GM23338 (cell line): Measurements from ENCODE around the gene ABCC9. TPM values are rescaled to one million over a fixed set of nuclear protein-coding genes. Genes with fewer than 3 reads are reported as not detected.

ENCODE experiments used
- ATAC-seq: fragments of 200-7000 bp; cut with Tn5 transposase; 3 replicates; pipeline ENCODE4 v1.9.1; 2020
- DNase-seq: peaks from one replicate; pipeline ENCODE4 v3.0.0-alpha.2; 2015; ENCODE audit warnings: low spot score
- H2AFZ ChIP-seq: fragments of 200-600 bp; sonication (generic); 2 replicates; pipeline ENCODE4 v1.8.0; 2016; ENCODE audit warnings: antibody characterized with exemption, mild to moderate bottlenecking, moderate library complexity
- H3F3A ChIP-seq: fragments of 200-600 bp; sonication (generic); replicated peaks from 2 replicates; pipeline ENCODE4 v1.8.0; 2017; ENCODE audit warnings: antibody characterized with exemption, mixed run types, low read depth
- H3K27ac ChIP-seq: fragments of 200-600 bp; sonication (generic); 2 replicates; pipeline ENCODE4 v1.6.1; 2016; ENCODE audit warnings: low read depth
- H3K27me3 ChIP-seq: fragments of 200-600 bp; sonication (generic); 2 replicates; pipeline ENCODE4 v1.8.0; 2016; ENCODE audit warnings: mild to moderate bottlenecking, mixed run types, moderate library complexity; ENCODE audit not compliant: insufficient read depth
- H3K36me3 ChIP-seq: fragments of 200-600 bp; sonication (generic); 2 replicates; pipeline ENCODE4 v1.8.0; 2016; ENCODE audit warnings: mild to moderate bottlenecking; ENCODE audit not compliant: insufficient read depth
- H3K4me1 ChIP-seq: fragments of 200-600 bp; sonication (generic); 2 replicates; pipeline ENCODE4 v1.8.0; 2016; ENCODE audit warnings: mild to moderate bottlenecking, moderate library complexity; ENCODE audit not compliant: insufficient read depth
- H3K4me2 ChIP-seq: fragments of 200-600 bp; sonication (generic); 2 replicates; pipeline ENCODE4 v1.7.1; 2017; ENCODE audit warnings: mixed run types
- H3K4me3 ChIP-seq: fragments of 200-600 bp; sonication (generic); 2 replicates; pipeline ENCODE4 v1.6.1; 2016; ENCODE audit warnings: mixed run types
- H3K79me2 ChIP-seq: fragments of 200-600 bp; sonication (generic); replicated peaks from 2 replicates; pipeline ENCODE4 v1.8.0; 2017; ENCODE audit warnings: mild to moderate bottlenecking; ENCODE audit not compliant: insufficient read depth
- H3K9me2 ChIP-seq: fragments of 200-600 bp; sonication (generic); 2 replicates; pipeline ENCODE4 v1.8.0; 2017; ENCODE audit not compliant: insufficient read depth
- H4K20me1 ChIP-seq: fragments of 200-600 bp; sonication (generic); replicated peaks from 2 replicates; pipeline ENCODE4 v1.8.0; 2017; ENCODE audit warnings: mild to moderate bottlenecking; ENCODE audit not compliant: insufficient read depth
- H3K27ac Mint-ChIP-seq: 2 replicates; pipeline ENCODE4 v1.8.0; 2020; ENCODE audit warnings: inconsistent platforms, mild to moderate bottlenecking, moderate library complexity, mixed read lengths
- H3K27me3 Mint-ChIP-seq: 3 replicates; pipeline ENCODE4 v1.8.0; 2022; ENCODE audit warnings: low read depth, mild to moderate bottlenecking, moderate library complexity, mixed read lengths, inconsistent platforms; ENCODE audit not compliant: insufficient read depth, poor library complexity
- H3K36me3 Mint-ChIP-seq: 3 replicates; pipeline ENCODE4 v1.8.0; 2021; ENCODE audit warnings: low read depth, mild to moderate bottlenecking, inconsistent platforms, moderate library complexity, mixed read lengths
- H3K4me1 Mint-ChIP-seq: 3 replicates; pipeline ENCODE4 v1.8.0; 2020; ENCODE audit warnings: mild to moderate bottlenecking, inconsistent platforms, mixed read lengths
- H3K4me3 Mint-ChIP-seq: 3 replicates; pipeline ENCODE4 v1.8.0; 2021; ENCODE audit warnings: moderate library complexity, mild to moderate bottlenecking, inconsistent platforms, mixed read lengths
- H3K9me3 Mint-ChIP-seq: 3 replicates; pipeline ENCODE4 v1.8.0; 2020; ENCODE audit warnings: moderate library complexity, mild to moderate bottlenecking, inconsistent platforms, mixed read lengths
- CREB1 ChIP-seq: fragments of 250-450 bp; sonication (Bioruptor Pico); IDR thresholded peaks from 2 replicates; pipeline ENCODE4 v1.5.0; 2020; ENCODE audit warnings: low read depth, mild to moderate bottlenecking, moderate library complexity
- EZH2 ChIP-seq: fragments of 200-600 bp; sonication (generic); IDR thresholded peaks from one replicate; pipeline ENCODE4 v1.8.0; 2017; ENCODE audit warnings: antibody characterized with exemption, mild to moderate bottlenecking, low read depth; ENCODE audit not compliant: unreplicated experiment
- EZH2phosphoT487 ChIP-seq: fragments of 200-600 bp; sonication (generic); IDR thresholded peaks from one replicate; pipeline ENCODE4 v1.8.1; 2018; ENCODE audit warnings: antibody characterized with exemption; ENCODE audit not compliant: unreplicated experiment
- JUNB ChIP-seq: IDR thresholded peaks from one replicate; pipeline ENCODE4 v1.6.1; 2016; ENCODE audit warnings: antibody characterized with exemption; ENCODE audit not compliant: unreplicated experiment
- NANOG ChIP-seq: IDR thresholded peaks from 2 replicates; pipeline ENCODE4 v1.6.1; 2016; ENCODE audit warnings: antibody characterized with exemption, borderline replicate concordance
- POLR2AphosphoS5 ChIP-seq: IDR thresholded peaks from 2 replicates; pipeline ENCODE4 v1.6.1; 2016; ENCODE audit warnings: antibody characterized with exemption, low read depth
- STAT1 ChIP-seq: IDR thresholded peaks from one replicate; pipeline ENCODE4 v1.6.1; 2016; ENCODE audit warnings: antibody characterized with exemption; ENCODE audit not compliant: unreplicated experiment
- polyA plus RNA-seq: library from polyadenylated mRNA; unstranded; fragments of >200 nt; fragmentation: Nextera tagmentation; extraction: Ambion mirVana; gene quantifications from 2 replicates; pipeline ENCODE4 v1.2.1, GENCODE V29; 2016
- total RNA-seq: library from RNA; depleted of rRNA; stranded (reverse); fragments of >200 nt; shearing (Covaris generic); gene quantifications from 2 replicates; pipeline ENCODE4 v1.2.3, GENCODE V29; 2014
- TF ChIP-seq, protein P1 (sequence below): IDR thresholded peaks from one replicate; pipeline ENCODE4 v1.6.1; 2018; ENCODE audit warnings: antibody characterized with exemption; ENCODE audit not compliant: unreplicated experiment
- TF ChIP-seq, protein P2 (sequence below): IDR thresholded peaks from 2 replicates; pipeline ENCODE4 v1.6.1; 2016; ENCODE audit warnings: antibody characterized with exemption

Gene ABCC9
- total and polyA plus RNA-seq, 2 experiments from 2014 or later: not detected

GRCh38 chr12:21912318-21912717 lies 28.9 kb downstream of the ABCC9 start (continued):
- TF ChIP-seq, protein P1, sequence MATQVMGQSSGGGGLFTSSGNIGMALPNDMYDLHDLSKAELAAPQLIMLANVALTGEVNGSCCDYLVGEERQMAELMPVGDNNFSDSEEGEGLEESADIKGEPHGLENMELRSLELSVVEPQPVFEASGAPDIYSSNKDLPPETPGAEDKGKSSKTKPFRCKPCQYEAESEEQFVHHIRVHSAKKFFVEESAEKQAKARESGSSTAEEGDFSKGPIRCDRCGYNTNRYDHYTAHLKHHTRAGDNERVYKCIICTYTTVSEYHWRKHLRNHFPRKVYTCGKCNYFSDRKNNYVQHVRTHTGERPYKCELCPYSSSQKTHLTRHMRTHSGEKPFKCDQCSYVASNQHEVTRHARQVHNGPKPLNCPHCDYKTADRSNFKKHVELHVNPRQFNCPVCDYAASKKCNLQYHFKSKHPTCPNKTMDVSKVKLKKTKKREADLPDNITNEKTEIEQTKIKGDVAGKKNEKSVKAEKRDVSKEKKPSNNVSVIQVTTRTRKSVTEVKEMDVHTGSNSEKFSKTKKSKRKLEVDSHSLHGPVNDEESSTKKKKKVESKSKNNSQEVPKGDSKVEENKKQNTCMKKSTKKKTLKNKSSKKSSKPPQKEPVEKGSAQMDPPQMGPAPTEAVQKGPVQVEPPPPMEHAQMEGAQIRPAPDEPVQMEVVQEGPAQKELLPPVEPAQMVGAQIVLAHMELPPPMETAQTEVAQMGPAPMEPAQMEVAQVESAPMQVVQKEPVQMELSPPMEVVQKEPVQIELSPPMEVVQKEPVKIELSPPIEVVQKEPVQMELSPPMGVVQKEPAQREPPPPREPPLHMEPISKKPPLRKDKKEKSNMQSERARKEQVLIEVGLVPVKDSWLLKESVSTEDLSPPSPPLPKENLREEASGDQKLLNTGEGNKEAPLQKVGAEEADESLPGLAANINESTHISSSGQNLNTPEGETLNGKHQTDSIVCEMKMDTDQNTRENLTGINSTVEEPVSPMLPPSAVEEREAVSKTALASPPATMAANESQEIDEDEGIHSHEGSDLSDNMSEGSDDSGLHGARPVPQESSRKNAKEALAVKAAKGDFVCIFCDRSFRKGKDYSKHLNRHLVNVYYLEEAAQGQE: no peak
- TF ChIP-seq, protein P2, sequence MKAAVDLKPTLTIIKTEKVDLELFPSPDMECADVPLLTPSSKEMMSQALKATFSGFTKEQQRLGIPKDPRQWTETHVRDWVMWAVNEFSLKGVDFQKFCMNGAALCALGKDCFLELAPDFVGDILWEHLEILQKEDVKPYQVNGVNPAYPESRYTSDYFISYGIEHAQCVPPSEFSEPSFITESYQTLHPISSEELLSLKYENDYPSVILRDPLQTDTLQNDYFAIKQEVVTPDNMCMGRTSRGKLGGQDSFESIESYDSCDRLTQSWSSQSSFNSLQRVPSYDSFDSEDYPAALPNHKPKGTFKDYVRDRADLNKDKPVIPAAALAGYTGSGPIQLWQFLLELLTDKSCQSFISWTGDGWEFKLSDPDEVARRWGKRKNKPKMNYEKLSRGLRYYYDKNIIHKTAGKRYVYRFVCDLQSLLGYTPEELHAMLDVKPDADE: no peak

GRCh38 chr12:21911832-21912231 lies 29.4 kb downstream of the ABCC9 start:
- DNase-seq (no peak), ATAC-seq (no peak)
- Histone ChIP-seq H3K79me2 (no peaks in the 10 kb centered on the region), H3K4me3 (no peak overlapping the region), H3F3A (no peaks in the 10 kb centered on the region), H3K36me3 (no peaks in the 10 kb centered on the region), H2AFZ (no peak overlapping the region), H4K20me1 (no peaks in the 10 kb centered on the region), H3K4me2 (no peak overlapping the region), H3K27me3 (no peaks in the 10 kb centered on the region), H3K9me2 (no peaks in the 10 kb centered on the region), H3K27ac (no peak overlapping the region), H3K4me1 (no peaks in the 10 kb centered on the region)
- H3K4me3 Mint-ChIP-seq: no peak overlapping the region
- H3K27ac Mint-ChIP-seq: no peak overlapping the region
- peaks cover 14% of the 10 kb centered on the region for H3K4me1 Mint-ChIP-seq
- no peaks in the 10 kb centered on the region for H3K36me3 Mint-ChIP-seq
- H3K9me3 Mint-ChIP-seq: no peaks in the 10 kb centered on the region
- no peaks in the 10 kb centered on the region for H3K27me3 Mint-ChIP-seq
- TF ChIP-seq POLR2AphosphoS5: no peak
- TF ChIP-seq CREB1 (CRISPR knock-in tag): no peak
- no peak for TF ChIP-seq EZH2
- TF ChIP-seq NANOG: no peak
- TF ChIP-seq JUNB: no peak
- TF ChIP-seq EZH2phosphoT487: no peak
- TF ChIP-seq, protein P2: no peak
- TF ChIP-seq, protein P1: no peak
- no peak for TF ChIP-seq STAT1
